HG03064 (cell line): ENCODE results near the gene CKS1B.
"Not testable (repeated sequence)": the region's sequence is repeated elsewhere in the genome, so short reads cannot be mapped to it uniquely, and the experiment has no call there.

Source experiments
- ATAC-seq: cut with Tn5 transposase; IDR thresholded peaks from one replicate; pipeline ENCODE4 v1.9.1; 2021; ENCODE audit warnings: low read depth; ENCODE audit not compliant: unreplicated experiment

The CKS1B gene

DNA sequence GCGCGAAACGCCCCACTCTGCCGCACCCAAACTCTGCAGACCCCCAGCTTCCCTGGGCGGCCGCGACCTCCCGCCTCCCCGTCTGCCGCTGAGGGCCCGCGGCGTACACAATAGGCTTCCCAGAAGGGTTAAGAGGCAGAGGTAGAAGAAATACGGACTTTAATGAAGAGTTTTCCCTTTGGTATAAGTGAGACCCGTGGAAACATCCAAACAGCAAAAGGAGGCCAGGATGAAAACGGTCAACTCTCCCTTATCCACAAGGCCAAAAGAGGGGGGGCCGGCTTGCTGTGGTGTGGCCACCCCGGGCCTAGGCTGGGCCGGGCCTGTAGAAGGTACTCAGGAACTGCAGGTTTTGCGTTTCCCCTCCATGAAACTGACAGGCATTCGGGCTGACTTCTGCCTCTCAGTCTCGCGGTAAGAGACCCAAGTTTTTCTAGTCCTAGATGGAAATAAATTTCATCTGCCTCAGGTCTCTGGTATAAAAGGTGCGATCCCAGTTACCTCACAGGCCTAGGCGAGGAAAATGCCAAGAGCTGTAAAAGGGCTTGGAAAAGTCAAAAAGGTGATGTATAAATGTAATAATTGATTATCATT is 12.2 kb upstream of the CKS1B start:
- peak; percentile 4 for ATAC-seq

GRCh38 chr1:154962795-154963330 is 11.6 kb upstream of the CKS1B start:
- ATAC-seq, result no peak

DNA sequence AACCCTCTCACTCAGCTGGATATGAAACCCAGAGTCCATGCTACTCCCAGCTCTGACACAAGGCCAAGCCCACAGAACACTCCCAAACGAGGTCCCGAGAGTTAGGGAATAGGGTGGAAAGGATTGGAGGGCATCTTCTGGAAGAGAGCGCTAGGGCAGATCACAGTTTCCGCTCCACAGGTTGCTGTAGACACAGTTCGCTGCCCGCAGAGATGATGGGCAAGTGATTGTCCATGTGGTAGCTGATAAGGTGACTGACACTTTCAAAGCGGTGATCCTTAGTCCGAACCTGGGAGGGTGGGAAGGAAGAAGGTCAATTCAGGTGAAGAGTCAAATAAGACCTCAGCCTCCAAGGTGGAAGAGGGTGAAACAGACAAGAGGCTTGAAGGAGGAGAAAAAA is 10.8 kb upstream of the CKS1B start:
- ATAC-seq, result no peak

DNA sequence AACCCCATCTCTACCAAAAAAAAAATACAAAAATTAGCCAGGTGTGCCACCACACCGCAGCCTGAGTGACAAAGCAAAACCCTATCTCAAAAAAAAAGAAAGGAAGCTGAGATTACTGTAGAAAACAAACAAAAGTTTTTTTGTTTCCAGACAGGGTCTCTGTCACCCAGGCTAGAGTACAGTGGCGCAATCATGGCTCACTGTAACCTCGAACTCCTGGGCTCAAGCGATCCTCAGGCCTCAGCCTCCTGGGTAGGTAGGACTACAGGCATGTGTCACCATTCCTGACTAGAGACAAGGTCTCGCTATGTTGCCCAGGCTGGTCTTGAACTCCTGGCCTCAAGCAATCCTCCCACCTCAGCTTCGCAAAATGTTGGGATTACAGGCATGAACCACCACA is 10.1 kb upstream of the CKS1B start:
- ATAC-seq, result no peak

- ATAC-seq, result no peak
Measured at GRCh38 chr1:154966111-154966510, 8.4 kb upstream of the CKS1B start.

GRCh38 chr1:154967331-154967950 is 7.0 kb upstream of the CKS1B start:
- no peak for ATAC-seq

DNA sequence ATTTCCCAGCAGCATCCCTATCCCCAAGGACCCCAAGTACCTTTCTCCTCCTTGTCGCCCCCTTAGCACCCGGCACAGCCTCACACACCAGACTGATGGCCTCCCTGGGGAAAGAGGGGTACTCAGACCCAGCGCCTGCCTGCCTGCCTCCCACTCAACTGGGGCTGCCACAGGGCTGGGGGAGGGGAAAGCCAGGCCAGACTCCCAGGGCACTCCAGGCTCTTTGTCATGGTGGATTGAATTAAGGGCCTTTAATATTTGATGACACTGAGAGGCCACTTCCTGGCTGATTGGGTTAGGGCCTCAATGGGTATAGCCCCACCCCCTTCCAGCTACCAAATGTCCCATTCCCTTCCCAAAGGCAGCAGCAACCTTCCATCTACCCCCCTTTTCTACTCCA is 5.8 kb upstream of the CKS1B start:
- ATAC-seq, result no peak

DNA sequence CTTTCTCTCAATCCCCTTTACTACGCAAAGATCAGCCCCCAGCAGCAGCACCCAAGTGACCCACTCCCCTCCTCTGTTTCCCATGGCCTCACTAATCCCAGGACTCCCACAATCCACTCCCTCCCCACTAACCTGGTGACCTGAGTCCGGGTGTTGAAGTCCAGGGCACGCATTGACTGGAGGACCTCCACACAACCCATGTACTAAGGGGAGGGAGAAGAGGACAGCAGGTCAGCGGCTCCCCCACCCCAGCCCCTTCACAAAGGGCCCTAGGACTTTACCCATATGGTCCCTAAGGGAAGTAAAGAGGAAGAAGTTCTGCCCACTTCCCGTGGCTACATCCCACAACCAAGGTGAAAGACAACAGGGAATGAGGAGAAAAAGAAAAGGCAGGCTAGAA is 5.2 kb upstream of the CKS1B start:
- ATAC-seq, result no peak

DNA sequence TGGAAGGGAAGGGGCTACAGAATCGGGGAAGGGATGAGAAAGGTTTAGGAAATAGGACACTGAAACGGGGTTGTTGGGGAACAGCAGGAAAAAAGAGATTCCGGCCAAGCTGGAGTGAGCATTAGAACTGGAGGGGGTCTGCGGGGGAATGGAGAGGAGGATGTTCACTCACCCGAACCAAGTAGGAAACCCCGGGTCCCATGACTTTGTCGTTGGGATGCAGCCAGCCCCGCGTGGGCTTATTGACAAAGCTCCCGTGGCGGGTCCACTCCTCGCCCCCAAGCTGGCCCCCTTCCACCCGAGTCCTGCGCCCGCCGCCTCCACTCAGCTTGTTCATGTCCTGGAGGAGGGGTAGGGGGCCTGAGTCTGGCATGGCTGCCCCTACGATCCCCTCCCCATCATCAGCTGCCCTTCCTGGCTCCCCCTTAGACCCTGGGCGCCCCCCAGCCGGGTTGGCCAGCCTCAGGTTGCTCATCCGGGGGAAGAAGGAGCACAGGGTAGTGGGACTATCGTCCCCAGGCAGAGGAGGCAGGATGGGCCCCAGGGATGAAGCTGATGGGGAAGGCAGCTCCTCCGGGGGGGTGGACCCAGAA is 4.5 kb upstream of the CKS1B start:
- ATAC-seq, result no peak

DNA sequence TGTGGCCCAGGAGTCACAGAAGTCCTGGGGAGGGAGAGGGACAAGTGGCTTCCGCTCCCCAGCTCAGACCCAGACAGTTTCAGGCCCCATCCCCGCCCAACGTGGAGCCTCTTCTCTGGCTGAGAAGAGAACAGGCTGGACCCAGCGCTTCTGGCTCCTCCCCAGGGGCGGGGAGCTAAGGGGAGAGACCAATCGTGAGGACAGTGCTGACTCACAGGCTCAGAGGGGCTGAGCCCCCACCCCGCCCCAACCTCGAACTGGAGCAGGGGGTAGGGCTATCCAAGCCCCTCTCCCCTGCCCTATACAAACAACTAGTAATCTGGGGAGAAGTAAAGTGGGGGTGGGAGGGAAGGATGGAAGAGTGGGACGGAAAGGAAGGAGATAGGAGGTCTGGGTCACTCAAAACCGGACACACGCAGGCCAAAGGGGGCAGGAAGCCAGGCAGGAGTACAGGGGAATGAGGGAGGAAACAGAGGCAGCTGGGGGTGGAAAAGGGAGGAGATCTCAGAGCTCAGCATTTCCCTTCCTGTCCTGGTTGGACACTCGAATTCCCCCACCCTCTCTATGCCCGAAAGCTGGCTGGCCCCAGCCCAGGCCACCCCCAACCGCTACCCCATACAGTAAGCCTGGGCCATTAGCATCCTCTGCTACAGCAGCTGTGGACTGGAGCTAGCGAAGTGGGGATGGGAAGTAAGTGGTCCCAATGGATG is 3.7 kb upstream of the CKS1B start, which contains the start of gene SHC1:
Gene SHC1 (minus strand): TSS at position 117 of the 710 bp plus-strand sequence. CDS start 221 bp downstream, outside the sequence.
- no peak for ATAC-seq

- ATAC-seq, result no peak
Measured at GRCh38 chr1:154971341-154971998, 3.0 kb upstream of the CKS1B start.

DNA sequence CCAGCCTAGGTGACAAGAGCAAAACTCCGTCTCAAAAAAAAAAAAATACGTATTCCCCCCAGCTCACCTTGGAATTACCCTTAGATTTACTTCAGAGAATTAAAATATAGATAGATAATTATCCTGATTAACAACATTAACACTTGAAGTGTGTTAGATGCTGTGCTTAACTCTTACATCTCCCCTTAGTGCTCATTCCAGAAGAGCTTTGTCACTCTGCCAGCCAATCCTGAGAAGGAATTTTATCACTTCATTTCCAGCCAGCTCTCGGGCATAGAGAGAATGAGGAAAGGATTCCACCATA is 2.3 kb upstream of the CKS1B start:
- no peak for ATAC-seq

GRCh38 chr1:154972517-154973343 is 1.8 kb upstream of the CKS1B start:
- no peak for ATAC-seq

- ATAC-seq, result peak; percentile 9
Measured at GRCh38 chr1:154973344-154974101, 958 bp upstream of the CKS1B start.

DNA sequence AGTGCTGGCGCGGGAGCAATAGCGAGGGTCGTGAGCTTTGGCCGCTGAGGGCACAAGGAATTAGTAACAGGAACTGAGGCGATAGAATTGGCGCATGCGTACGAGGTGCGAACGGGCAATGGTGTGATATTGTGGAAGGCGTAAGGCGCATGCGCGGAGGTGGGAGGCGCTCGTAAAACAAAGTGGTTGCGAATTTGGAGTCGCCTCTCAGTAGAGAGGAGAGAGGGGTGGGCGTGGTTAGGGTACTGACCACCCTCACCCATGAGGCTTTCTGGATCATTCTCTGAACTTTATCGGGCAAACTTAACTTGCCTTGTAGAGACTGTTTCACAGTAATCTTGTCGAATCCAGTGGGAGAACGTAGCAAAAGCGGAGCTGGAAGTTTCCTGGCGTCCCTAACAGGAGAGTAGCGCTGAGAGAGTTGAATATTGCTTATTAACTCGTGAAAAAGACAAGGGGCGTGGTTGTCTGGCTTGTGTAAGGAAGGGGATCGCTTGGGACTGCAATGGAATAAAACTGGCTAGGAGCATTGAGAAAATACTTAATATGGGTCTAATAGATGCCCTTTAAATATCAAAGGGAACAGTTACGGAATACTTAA is 427 bp downstream of the CKS1B start:
- ATAC-seq, result peak; percentile 41

GRCh38 chr1:154975409-154976059 is 1.1 kb downstream of the CKS1B start:
- ATAC-seq, result no peak

DNA sequence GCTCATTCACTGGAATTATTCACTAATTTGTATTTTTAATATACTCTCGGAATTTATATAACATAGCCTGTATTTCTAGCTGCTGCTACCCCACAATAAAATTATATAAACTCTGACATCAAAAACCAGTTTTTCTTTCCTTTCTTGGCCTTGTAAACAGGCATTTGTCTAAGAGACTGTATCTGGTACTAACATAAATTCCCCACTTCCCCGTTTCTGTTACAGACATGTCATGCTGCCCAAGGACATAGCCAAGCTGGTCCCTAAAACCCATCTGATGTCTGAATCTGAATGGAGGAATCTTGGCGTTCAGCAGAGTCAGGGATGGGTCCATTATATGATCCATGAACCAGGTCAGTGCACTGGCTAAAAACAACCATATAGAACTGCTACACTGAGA is 3.3 kb downstream of the CKS1B start:
- ATAC-seq, result not testable (repeated sequence)

GRCh38 chr1:154978360-154978759 is 3.9 kb downstream of the CKS1B start:
- no peak for ATAC-seq
